HG03066 (cell line): ENCODE data around the gene NAT14.

Source experiments
- ATAC-seq: cut with Tn5 transposase; IDR thresholded peaks from one replicate; pipeline ENCODE4 v1.9.1; 2021; ENCODE audit warnings: low read depth; ENCODE audit not compliant: unreplicated experiment

Gene NAT14

DNA sequence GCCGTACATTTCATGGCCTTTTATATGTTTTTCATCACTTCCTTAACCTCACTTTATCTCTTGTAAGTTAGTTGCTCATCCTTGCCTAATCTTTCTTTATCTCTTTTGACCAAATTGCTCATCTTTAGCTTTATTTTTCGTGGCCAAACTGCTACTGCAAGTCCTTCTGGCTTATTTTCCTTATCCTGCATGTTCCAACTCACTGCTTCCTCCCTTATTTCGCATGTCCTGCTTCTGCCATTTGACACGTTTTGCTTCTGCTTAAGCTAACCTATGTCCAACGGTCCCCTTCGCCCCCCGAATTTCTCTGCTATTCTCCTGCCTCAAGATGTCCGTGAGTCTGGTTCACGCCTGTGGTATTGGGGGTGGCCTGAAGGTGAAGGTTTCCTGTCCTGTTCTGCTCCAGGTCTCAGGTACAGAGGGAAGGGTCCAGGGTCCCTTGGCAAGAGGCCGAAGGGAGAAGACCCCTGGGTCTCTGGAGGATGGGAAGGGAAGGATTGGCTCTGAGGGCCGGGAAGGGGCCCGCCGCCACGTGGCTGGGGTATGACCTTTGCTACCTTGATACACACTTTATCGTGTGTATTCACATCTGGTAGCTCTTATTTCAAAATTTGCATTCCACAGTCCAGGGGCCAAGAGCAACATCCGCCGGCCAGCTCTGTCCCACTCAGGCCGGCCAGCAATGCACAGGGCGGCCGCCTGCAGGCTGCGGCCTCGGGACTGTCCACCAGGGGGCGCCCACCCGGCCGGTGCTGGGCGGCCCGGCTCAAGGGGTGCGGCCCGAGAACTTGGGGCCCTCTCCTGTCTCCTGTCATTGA lies 17.5 kb upstream of the NAT14 start:
- no peak for ATAC-seq

DNA sequence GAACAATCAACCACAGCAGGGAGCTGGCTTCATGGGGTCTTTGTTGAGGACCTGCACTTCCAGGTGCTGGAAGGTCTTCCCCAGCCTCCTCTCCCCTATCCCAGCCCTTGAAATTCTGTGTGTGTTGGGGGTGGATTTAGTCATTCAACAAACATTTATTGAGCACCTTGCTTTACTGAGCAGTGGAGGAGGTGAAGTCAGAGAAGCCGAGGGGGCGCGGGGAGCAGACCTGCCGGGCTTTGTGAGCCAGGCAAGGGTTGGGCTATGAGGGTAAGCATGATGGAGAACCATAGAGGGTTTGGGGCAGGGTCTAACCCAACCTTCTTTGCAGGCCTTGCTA lies 17.0 kb upstream of the NAT14 start:
- ATAC-seq, result no peak

DNA sequence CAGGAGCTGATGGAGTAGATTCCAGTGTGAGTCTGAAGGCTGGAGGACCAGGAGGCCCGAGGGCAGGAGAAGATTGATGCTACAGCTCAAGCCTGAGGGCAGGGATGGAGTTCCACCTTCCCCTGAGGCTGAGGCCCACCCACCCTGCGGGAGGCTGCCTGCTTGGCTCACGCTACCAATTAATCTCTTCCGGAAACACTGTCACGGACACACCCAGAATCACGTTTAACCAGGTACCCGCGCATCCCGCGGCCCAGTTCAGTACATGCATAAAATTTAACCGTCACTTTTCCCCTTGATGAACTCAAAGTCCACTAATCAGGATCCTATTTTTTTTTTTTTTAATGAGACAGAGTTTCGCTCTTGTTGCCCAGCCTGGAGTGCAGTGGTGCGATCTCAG lies 13.7 kb upstream of the NAT14 start:
- no peak for ATAC-seq

DNA sequence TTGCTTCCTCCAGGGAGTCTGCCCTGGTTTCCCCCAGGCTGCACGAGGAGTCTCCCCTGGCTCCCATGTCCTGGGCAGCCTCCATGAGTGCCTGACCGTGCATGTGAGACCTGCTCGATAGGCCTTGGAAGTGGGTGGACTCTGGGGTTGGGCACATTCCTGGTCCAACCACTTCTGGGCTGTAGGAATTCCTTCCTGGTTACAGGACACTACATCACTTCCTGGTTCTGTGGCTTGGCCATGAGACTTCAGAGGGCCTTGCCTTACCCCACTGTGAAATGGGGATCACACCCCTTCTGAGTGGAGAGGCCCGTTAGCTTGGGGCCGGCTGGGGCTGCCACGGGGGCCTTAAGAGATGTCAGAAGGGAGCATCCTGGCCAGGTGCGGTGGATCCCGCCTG lies 12.5 kb upstream of the NAT14 start:
- no peak for ATAC-seq

- ATAC-seq, result no peak
Measured at GRCh38 chr19:55473225-55474012, 11.6 kb upstream of the NAT14 start.

GRCh38 chr19:55474269-55475265 lies 10.4 kb upstream of the NAT14 start:
- ATAC-seq, result no peak

DNA sequence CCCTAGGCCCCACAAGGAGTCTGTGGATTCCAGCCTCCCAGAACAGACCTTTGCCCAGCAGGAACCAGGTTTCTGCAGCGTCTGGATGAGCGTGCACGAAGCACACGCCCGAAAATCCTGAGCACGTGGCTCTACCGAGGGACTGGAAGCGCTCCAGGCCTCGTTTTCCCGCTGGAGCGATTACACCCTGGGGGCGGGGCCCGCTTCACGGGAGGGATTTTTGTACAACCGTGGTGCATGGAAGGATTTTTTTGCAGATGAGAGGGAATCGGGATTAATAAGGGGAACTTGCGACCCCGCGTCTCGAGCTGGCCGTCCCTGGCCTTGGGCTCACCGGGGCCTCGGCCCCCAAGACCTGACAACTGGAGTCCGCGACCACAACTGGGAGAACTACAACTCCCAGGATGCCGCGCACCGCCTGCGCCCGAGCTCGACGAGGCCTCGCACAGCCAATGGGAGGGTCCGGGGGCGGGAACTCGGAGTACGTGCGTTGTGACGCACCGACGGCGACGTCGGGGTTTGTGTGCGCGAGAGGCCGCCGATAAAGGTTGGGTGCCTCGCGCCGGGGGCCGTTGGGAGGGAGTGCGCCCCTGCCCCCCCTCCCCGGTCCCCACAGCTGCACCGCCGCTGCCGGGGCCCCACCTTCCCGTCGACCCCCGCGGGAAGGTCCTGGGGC lies 8.8 kb upstream of the NAT14 start, which contains the start of gene ZNF628:
Gene ZNF628, plus strand, starts transcription at position 518 of the 676 bp plus-strand sequence. CDS start 3,294 bp downstream, outside the sequence.
- peak; percentile 77 for ATAC-seq

- no peak for ATAC-seq
Measured at GRCh38 chr19:55477905-55478304, 7.1 kb upstream of the NAT14 start.

DNA sequence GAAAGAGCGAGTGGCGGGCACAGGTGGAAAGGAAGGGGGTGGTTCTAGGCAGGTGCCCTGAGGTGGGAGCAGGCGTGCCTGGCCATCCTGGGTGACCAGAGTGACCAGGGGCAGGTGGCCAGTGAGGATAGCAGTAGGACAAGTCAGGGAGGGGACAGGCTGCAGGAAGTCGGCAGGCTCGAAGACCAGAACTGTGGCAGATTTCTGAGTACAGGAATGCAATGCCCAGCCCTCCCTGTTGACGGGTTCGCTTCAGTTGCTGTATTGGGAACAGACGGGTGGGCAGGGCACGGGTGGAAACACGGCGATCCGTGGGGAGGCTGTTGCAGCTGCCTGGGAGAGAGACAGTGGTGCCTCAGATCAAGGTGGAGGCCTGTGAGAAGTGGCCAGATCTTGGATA lies 6.6 kb upstream of the NAT14 start:
- no peak for ATAC-seq

GRCh38 chr19:55479045-55479444 lies 5.9 kb upstream of the NAT14 start:
- no peak for ATAC-seq

GRCh38 chr19:55479451-55480230 lies 5.3 kb upstream of the NAT14 start:
- no peak for ATAC-seq

- no peak for ATAC-seq
Measured at GRCh38 chr19:55481148-55481793, 3.7 kb upstream of the NAT14 start.

- no peak for ATAC-seq
Measured at GRCh38 chr19:55481794-55482155, 3.2 kb upstream of the NAT14 start.

- no peak for ATAC-seq
Measured at GRCh38 chr19:55482156-55482961, 2.6 kb upstream of the NAT14 start.

- no peak for ATAC-seq
Measured at GRCh38 chr19:55482967-55483705, 1.9 kb upstream of the NAT14 start.

GRCh38 chr19:55483706-55484592 lies 1.0 kb upstream of the NAT14 start:
- ATAC-seq, result no peak
